Central memory CD8-positive, alpha-beta T cell (primary cell): Measurements from ENCODE around the gene NPIPB8.
"Not testable (repeated sequence)": the region's sequence is repeated elsewhere in the genome, so short reads cannot be mapped to it uniquely, and the experiment has no call there.

Source experiments
- ATAC-seq: fragments of 150-1000 bp; cut with Tn5 transposase; replicated peaks from 2 replicates; pipeline ENCODE4 v1.10.0; 2022; ENCODE audit warnings: mild to moderate bottlenecking, moderate FRiP score, moderate number of reproducible peaks; ENCODE audit not compliant: poor library complexity, severe bottlenecking; ENCODE audit errors: extremely low read depth
- DNase-seq, 2 donors: peaks; one replicate each; pipeline ENCODE4 v3.0.0; 2021; ENCODE audit warnings: low spot score in 2 of 2
- H3K27ac Mint-ChIP-seq: one replicate; pipeline ENCODE4 v1.8.0; 2022; ENCODE audit warnings: low read depth, mild to moderate bottlenecking, moderate library complexity, mixed read lengths
- H3K27me3 Mint-ChIP-seq: one replicate; pipeline ENCODE4 v1.8.0; 2022; ENCODE audit warnings: mixed read lengths
- H3K36me3 Mint-ChIP-seq: one replicate; pipeline ENCODE4 v1.8.0; 2022; ENCODE audit warnings: mild to moderate bottlenecking, moderate library complexity, mixed read lengths; ENCODE audit not compliant: insufficient read depth
- H3K4me1 Mint-ChIP-seq: one replicate; pipeline ENCODE4 v1.8.0; 2022; ENCODE audit warnings: mixed read lengths
- H3K4me3 Mint-ChIP-seq: one replicate; pipeline ENCODE4 v1.8.0; 2022; ENCODE audit warnings: mild to moderate bottlenecking, moderate library complexity, mixed read lengths
- H3K9me3 Mint-ChIP-seq: one replicate; pipeline ENCODE4 v1.8.0; 2022; ENCODE audit warnings: mixed read lengths

NPIPB8 gene

GRCh38 chr16:28637765-28638164 lies at the start of gene NPIPB8:
Gene NPIPB8, plus strand, starts transcription at chr16:28638065. Its CDS starts 296 bp downstream, at chr16:28638361.
- not testable (repeated sequence) for H3K27me3 Mint-ChIP-seq, DNase-seq, H3K36me3 Mint-ChIP-seq, H3K4me1 Mint-ChIP-seq, ATAC-seq, H3K4me3 Mint-ChIP-seq, H3K27ac Mint-ChIP-seq, H3K9me3 Mint-ChIP-seq

GRCh38 chr16:28589069-28589468 lies 48.8 kb upstream of the NPIPB8 start:
- Mint-ChIP-seq H3K4me1 (no peaks in the 10 kb centered on the region), H3K4me3 (no peak overlapping the region), H3K27me3 (no peaks in the 10 kb centered on the region), H3K27ac (no peak overlapping the region), H3K9me3 (no peaks in the 10 kb centered on the region), H3K36me3 (peaks cover 36% of the 10 kb centered on the region)
- ATAC-seq = no peak
- DNase-seq = no peak

- no peak for DNase-seq
- H3K36me3 Mint-ChIP-seq = peaks cover 28% of the 10 kb centered on the region
- no peak overlapping the region for H3K27ac Mint-ChIP-seq
- H3K4me1 Mint-ChIP-seq = no peaks in the 10 kb centered on the region
- no peaks in the 10 kb centered on the region for H3K27me3 Mint-ChIP-seq
- no peaks in the 10 kb centered on the region for H3K9me3 Mint-ChIP-seq
- no peak overlapping the region for H3K4me3 Mint-ChIP-seq
- ATAC-seq = no peak
Observed at GRCh38 chr16:28589930-28590329, 47.9 kb upstream of the NPIPB8 start.

- Mint-ChIP-seq H3K4me3 (no peak overlapping the region), H3K9me3 (no peaks in the 10 kb centered on the region), H3K36me3 (peaks cover 22% of the 10 kb centered on the region), H3K27ac (peak overlapping the region; percentile 32), H3K27me3 (no peaks in the 10 kb centered on the region), H3K4me1 (no peaks in the 10 kb centered on the region)
- no peak for ATAC-seq
- DNase-seq = no peak
Observed at GRCh38 chr16:28590384-28591340, 47.2 kb upstream of the NPIPB8 start.

GRCh38 chr16:28591355-28591754 lies 46.5 kb upstream of the NPIPB8 start:
- Mint-ChIP-seq H3K9me3 (no peaks in the 10 kb centered on the region), H3K4me3 (no peak overlapping the region), H3K27me3 (no peaks in the 10 kb centered on the region), H3K4me1 (no peaks in the 10 kb centered on the region), H3K27ac (peak overlapping the region; percentile 32), H3K36me3 (peaks cover 19% of the 10 kb centered on the region)
- DNase-seq (no peak), ATAC-seq (no peak)

- Mint-ChIP-seq H3K36me3 (peaks cover 11% of the 10 kb centered on the region), H3K4me1 (no peaks in the 10 kb centered on the region), H3K27me3 (no peaks in the 10 kb centered on the region), H3K27ac (no peak overlapping the region), H3K9me3 (no peaks in the 10 kb centered on the region), H3K4me3 (no peak overlapping the region)
- DNase-seq = no peak
- no peak for ATAC-seq
Observed at GRCh38 chr16:28592511-28592910, 45.4 kb upstream of the NPIPB8 start.

- no peak for DNase-seq
- Mint-ChIP-seq H3K9me3 (no peaks in the 10 kb centered on the region), H3K36me3 (peaks cover 11% of the 10 kb centered on the region), H3K4me1 (no peaks in the 10 kb centered on the region), H3K27ac (no peak overlapping the region), H3K27me3 (no peaks in the 10 kb centered on the region), H3K4me3 (no peak overlapping the region)
- no peak for ATAC-seq
Observed at GRCh38 chr16:28592979-28593553, 44.8 kb upstream of the NPIPB8 start.

- H3K4me3 Mint-ChIP-seq, H3K27me3 Mint-ChIP-seq, ATAC-seq, H3K9me3 Mint-ChIP-seq, H3K4me1 Mint-ChIP-seq, DNase-seq, H3K36me3 Mint-ChIP-seq: not testable (repeated sequence)
- H3K27ac Mint-ChIP-seq = peak overlapping the region; percentile 22
Observed at GRCh38 chr16:28595451-28595850, 42.4 kb upstream of the NPIPB8 start.

- Mint-ChIP-seq H3K36me3 (peaks cover 3% of the 10 kb centered on the region), H3K27me3 (no peaks in the 10 kb centered on the region), H3K27ac (no peak overlapping the region), H3K4me1 (no peaks in the 10 kb centered on the region), H3K9me3 (no peaks in the 10 kb centered on the region), H3K4me3 (no peak overlapping the region)
- ATAC-seq (no peak), DNase-seq (no peak)
Observed at GRCh38 chr16:28596115-28596630, 41.7 kb upstream of the NPIPB8 start.

GRCh38 chr16:28596840-28597691 lies 40.8 kb upstream of the NPIPB8 start, which contains the start of gene SULT1A2:
Gene SULT1A2, minus strand, starts transcription at chr16:28597050. Its CDS starts 1,120 bp downstream, at chr16:28595930.
- no peaks in the 10 kb centered on the region for H3K9me3 Mint-ChIP-seq
- DNase-seq (no peak), ATAC-seq (no peak)
- no peaks in the 10 kb centered on the region for H3K36me3 Mint-ChIP-seq
- no peak within 1 kb of the TSS for H3K4me3 Mint-ChIP-seq
- H3K4me1 Mint-ChIP-seq = no peaks in the 10 kb centered on the region
- H3K27me3 Mint-ChIP-seq = no peaks in the 10 kb centered on the region
- H3K27ac Mint-ChIP-seq = no peak within 1 kb of the TSS

GRCh38 chr16:28597692-28598261 lies 40.1 kb upstream of the NPIPB8 start:
- H3K9me3 Mint-ChIP-seq = no peaks in the 10 kb centered on the region
- no peaks in the 10 kb centered on the region for H3K36me3 Mint-ChIP-seq
- no peak overlapping the region for H3K27ac Mint-ChIP-seq
- no peaks in the 10 kb centered on the region for H3K27me3 Mint-ChIP-seq
- H3K4me1 Mint-ChIP-seq = no peaks in the 10 kb centered on the region
- ATAC-seq (no peak), DNase-seq (no peak)
- no peak overlapping the region for H3K4me3 Mint-ChIP-seq
